GM19043 (cell line): ENCODE data around the gene PADI6.
"Not testable (repeated sequence)": the region's sequence is repeated elsewhere in the genome, so short reads cannot be mapped to it uniquely, and the experiment has no call there.

ENCODE experiments used
- ATAC-seq: cut with Tn5 transposase; IDR thresholded peaks from one replicate; pipeline ENCODE4 v1.9.1; 2021; ENCODE audit warnings: low read depth; ENCODE audit not compliant: unreplicated experiment

Gene PADI6

GRCh38 chr1:17404034-17404684 lies 32.2 kb downstream of the PADI6 start:
- no peak for ATAC-seq

GRCh38 chr1:17404820-17405219 lies 32.8 kb downstream of the PADI6 start:
- no peak for ATAC-seq

GRCh38 chr1:17405898-17406759 lies 34.1 kb downstream of the PADI6 start:
- ATAC-seq = no peak

GRCh38 chr1:17406760-17407475 lies 34.9 kb downstream of the PADI6 start:
- not testable (repeated sequence) for ATAC-seq

GRCh38 chr1:17407786-17408514 lies 36.0 kb downstream of the PADI6 start:
- not testable (repeated sequence) for ATAC-seq

GRCh38 chr1:17409391-17409811 lies 37.4 kb downstream of the PADI6 start:
- ATAC-seq = no peak

- ATAC-seq = no peak
Observed at GRCh38 chr1:17412093-17412870, 40.3 kb downstream of the PADI6 start.

GRCh38 chr1:17414022-17414421 lies 42.0 kb downstream of the PADI6 start:
- ATAC-seq = no peak

GRCh38 chr1:17416389-17416788 lies 44.4 kb downstream of the PADI6 start:
- ATAC-seq = no peak

- ATAC-seq = no peak
Observed at GRCh38 chr1:17419626-17420328, 47.8 kb downstream of the PADI6 start.

GRCh38 chr1:17420391-17420918 lies 48.5 kb downstream of the PADI6 start:
- no peak for ATAC-seq

- no peak for ATAC-seq
Observed at GRCh38 chr1:17422461-17422860, 50.5 kb downstream of the PADI6 start.

GRCh38 chr1:17423781-17424245 lies 51.8 kb downstream of the PADI6 start:
- no peak for ATAC-seq

- no peak for ATAC-seq
Observed at GRCh38 chr1:17425806-17426600, 54.0 kb downstream of the PADI6 start.

GRCh38 chr1:17427696-17428660 lies 56.0 kb downstream of the PADI6 start:
- no peak for ATAC-seq

- ATAC-seq = no peak
Observed at GRCh38 chr1:17429183-17429582, 57.2 kb downstream of the PADI6 start.

GRCh38 chr1:17432412-17432811 lies 60.4 kb downstream of the PADI6 start:
- no peak for ATAC-seq
